Measurements from ENCODE around the gene ILDR1. TPM values are rescaled to one million over a fixed set of nuclear protein-coding genes. Genes with fewer than 3 reads are reported as not detected.

ILDR1 gene
- total RNA-seq, 1 donor from 2014 or later, result 3.7 TPM

DNA sequence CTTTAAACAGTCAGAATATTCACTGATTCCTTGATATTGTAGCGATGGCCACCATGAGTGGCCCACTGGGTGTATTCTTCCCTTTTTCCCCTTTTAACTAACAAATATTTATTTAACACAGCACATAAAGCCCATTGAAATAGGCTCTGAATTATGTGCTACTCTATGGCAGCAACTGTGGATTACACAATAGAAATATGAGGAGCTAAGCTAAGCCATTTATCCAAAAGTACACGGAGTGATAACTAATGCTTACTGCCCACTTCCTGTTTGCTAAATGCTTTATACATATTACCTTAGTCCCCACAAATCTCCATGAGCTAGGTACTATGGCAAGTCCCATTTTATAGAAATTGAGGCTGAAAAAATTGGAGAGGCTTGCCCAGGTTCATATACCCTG lies 17.9 kb downstream of the ILDR1 start:
- Histone ChIP-seq H3K9me3 (no peaks in the 10 kb centered on the region), H3K4me1 (no peaks in the 10 kb centered on the region), H3K36me3 (no peaks in the 10 kb centered on the region), H3K27me3 (no peaks in the 10 kb centered on the region), H3K4me3 (no peak overlapping the region), H3K27ac (no peak overlapping the region)
- TF ChIP-seq, protein P1, sequence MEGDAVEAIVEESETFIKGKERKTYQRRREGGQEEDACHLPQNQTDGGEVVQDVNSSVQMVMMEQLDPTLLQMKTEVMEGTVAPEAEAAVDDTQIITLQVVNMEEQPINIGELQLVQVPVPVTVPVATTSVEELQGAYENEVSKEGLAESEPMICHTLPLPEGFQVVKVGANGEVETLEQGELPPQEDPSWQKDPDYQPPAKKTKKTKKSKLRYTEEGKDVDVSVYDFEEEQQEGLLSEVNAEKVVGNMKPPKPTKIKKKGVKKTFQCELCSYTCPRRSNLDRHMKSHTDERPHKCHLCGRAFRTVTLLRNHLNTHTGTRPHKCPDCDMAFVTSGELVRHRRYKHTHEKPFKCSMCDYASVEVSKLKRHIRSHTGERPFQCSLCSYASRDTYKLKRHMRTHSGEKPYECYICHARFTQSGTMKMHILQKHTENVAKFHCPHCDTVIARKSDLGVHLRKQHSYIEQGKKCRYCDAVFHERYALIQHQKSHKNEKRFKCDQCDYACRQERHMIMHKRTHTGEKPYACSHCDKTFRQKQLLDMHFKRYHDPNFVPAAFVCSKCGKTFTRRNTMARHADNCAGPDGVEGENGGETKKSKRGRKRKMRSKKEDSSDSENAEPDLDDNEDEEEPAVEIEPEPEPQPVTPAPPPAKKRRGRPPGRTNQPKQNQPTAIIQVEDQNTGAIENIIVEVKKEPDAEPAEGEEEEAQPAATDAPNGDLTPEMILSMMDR (IDR thresholded peaks at IDR 0.05), result no peak
- TF ChIP-seq POLR2A (IDR thresholded peaks at IDR 0.05) (no peak), POLR2AphosphoS5 (IDR thresholded peaks at IDR 0.05; ENCODE audit: insufficient read depth in 1 of 2, low read depth in 1 of 2) (no peak)
- intact Hi-C loops (cut with DNase I), result no loop called here
- DNase-seq (ENCODE audit: extremely low spot score in 2 of 2), result no peak

DNA sequence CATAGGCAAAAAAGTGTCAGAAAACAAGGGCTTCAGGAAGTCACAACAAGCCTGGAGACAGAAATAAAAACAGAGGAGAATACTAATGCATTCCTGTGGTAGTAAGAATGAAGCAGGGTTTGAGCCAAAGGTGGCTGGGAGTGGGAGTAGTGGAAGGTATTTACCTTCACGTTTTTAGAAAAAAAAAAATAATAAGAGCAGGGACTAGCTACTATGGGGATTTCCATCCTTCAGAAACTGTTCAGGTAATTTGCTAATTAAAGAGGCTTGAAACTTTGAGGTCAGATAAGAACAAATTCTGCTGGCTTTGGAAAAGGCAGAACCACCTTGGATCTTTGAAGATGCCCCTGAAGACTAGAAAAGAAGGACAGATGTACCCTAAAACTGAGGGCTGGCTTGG lies 18.4 kb downstream of the ILDR1 start:
- H3K9me3 ChIP-seq, result no peaks in the 10 kb centered on the region
- H3K27ac ChIP-seq, result no peak overlapping the region
- TF ChIP-seq POLR2A (IDR thresholded peaks at IDR 0.05) (no peak), POLR2AphosphoS5 (IDR thresholded peaks at IDR 0.05; ENCODE audit: insufficient read depth in 1 of 2, low read depth in 1 of 2) (no peak)
- TF ChIP-seq, protein P1 (IDR thresholded peaks at IDR 0.05), result no peak
- peak in 1 of 2 donors; percentile 5 for DNase-seq (ENCODE audit: extremely low spot score in 2 of 2)
- no peaks in the 10 kb centered on the region for H3K36me3 ChIP-seq
- H3K27me3 ChIP-seq, result no peaks in the 10 kb centered on the region
- no peak overlapping the region for H3K4me3 ChIP-seq
- no peaks in the 10 kb centered on the region for H3K4me1 ChIP-seq
- intact Hi-C loops (cut with DNase I), result no loop called here

DNA sequence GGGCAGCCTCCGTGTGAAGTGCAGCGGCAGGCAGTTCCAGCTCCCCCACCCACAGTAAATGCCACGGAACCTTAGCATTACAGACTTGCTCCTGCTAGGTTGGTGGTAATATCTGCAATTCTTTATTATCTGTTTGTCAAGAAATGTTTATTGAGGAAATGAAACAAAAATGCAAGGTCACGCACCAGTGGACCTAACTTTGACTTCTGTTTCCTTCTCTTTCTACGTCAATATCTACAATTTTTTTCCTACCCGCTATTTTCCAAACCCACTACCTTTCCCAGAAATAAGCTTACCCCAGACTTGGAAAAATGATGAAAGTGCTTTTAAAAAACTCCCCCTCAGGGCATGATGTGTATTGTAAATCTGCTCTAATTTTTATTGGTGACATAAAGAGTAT lies 18.9 kb downstream of the ILDR1 start:
- H3K4me3 ChIP-seq, result no peak overlapping the region
- no peak overlapping the region for H3K27ac ChIP-seq
- intact Hi-C loops (cut with DNase I), result no loop called here
- H3K9me3 ChIP-seq, result no peaks in the 10 kb centered on the region
- no peaks in the 10 kb centered on the region for H3K4me1 ChIP-seq
- TF ChIP-seq, protein P1 (IDR thresholded peaks at IDR 0.05), result no peak
- TF ChIP-seq POLR2A (IDR thresholded peaks at IDR 0.05), result no peak
- no peak for TF ChIP-seq POLR2AphosphoS5 (IDR thresholded peaks at IDR 0.05; ENCODE audit: insufficient read depth in 1 of 2, low read depth in 1 of 2)
- no peaks in the 10 kb centered on the region for H3K27me3 ChIP-seq
- peak in 1 of 2 donors; percentile 10 for DNase-seq (ENCODE audit: extremely low spot score in 2 of 2)
- H3K36me3 ChIP-seq, result no peaks in the 10 kb centered on the region

DNA sequence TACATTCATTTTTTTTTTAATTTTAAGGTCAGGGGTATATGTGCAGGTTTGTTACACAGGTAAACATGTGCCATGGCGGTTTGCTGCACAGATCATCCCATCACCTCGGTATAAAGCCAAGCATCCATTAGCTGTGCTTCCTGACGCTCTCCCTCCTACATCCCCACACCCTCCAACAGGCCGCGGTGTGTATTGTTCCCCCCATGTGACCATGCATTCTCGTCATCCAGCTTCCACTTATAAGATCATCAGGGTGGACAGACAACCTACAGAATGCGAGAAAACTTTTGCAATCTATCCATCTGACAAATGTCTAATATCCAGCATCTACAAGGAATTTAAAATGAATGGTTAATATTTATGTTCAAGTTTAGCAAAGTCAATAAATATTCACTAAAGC lies 19.4 kb downstream of the ILDR1 start:
- no peaks in the 10 kb centered on the region for H3K27me3 ChIP-seq
- TF ChIP-seq, protein P1 (IDR thresholded peaks at IDR 0.05), result no peak
- TF ChIP-seq POLR2AphosphoS5 (IDR thresholded peaks at IDR 0.05; ENCODE audit: insufficient read depth in 1 of 2, low read depth in 1 of 2) (no peak), POLR2A (IDR thresholded peaks at IDR 0.05) (no peak)
- H3K36me3 ChIP-seq, result no peaks in the 10 kb centered on the region
- no peaks in the 10 kb centered on the region for H3K9me3 ChIP-seq
- H3K4me3 ChIP-seq, result no peak overlapping the region
- no peaks in the 10 kb centered on the region for H3K4me1 ChIP-seq
- no peak overlapping the region for H3K27ac ChIP-seq
- no peak for DNase-seq (ENCODE audit: extremely low spot score in 2 of 2)
- intact Hi-C loops (cut with DNase I), result no loop called here

DNA sequence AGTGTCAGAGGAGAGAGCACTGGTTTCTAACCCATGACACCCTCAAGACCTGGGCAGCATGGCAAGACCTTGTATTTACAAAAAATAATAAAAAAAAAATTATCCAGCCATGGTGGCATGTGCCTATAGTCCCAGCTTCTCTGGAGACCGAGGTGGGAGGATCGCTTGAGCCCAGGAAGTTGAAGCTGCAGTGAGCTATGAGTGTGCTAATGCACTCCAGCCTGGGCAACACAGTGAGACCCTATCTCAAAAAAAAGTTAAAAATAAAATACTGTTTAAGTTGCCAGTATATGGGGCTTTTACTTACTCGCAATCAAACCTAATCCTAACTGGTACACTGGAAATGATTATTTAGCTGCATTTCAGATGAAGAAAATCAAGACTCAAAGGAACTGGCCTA lies 20.2 kb downstream of the ILDR1 start:
- no peak overlapping the region for H3K27ac ChIP-seq
- H3K36me3 ChIP-seq, result no peaks in the 10 kb centered on the region
- intact Hi-C loops (cut with DNase I), result no loop called here
- no peaks in the 10 kb centered on the region for H3K27me3 ChIP-seq
- H3K4me1 ChIP-seq, result no peaks in the 10 kb centered on the region
- no peaks in the 10 kb centered on the region for H3K9me3 ChIP-seq
- no peak for DNase-seq (ENCODE audit: extremely low spot score in 2 of 2)
- TF ChIP-seq, protein P1 (IDR thresholded peaks at IDR 0.05), result no peak
- TF ChIP-seq POLR2AphosphoS5 (IDR thresholded peaks at IDR 0.05; ENCODE audit: insufficient read depth in 1 of 2, low read depth in 1 of 2) (no peak), POLR2A (IDR thresholded peaks at IDR 0.05) (no peak)
- no peak overlapping the region for H3K4me3 ChIP-seq
